A204.1 (cell line): ENCODE data around the gene HDAC7.
"Not testable (repeated sequence)": the region's sequence is repeated elsewhere in the genome, so short reads cannot be mapped to it uniquely, and the experiment has no call there.

Experiments used
- FAIRE-seq: peaks from 2 replicates; lab custom pipeline; 2012; peaks lifted over from hg19 to GRCh38; lab: Jason Lieb, UNC

HDAC7 gene

DNA sequence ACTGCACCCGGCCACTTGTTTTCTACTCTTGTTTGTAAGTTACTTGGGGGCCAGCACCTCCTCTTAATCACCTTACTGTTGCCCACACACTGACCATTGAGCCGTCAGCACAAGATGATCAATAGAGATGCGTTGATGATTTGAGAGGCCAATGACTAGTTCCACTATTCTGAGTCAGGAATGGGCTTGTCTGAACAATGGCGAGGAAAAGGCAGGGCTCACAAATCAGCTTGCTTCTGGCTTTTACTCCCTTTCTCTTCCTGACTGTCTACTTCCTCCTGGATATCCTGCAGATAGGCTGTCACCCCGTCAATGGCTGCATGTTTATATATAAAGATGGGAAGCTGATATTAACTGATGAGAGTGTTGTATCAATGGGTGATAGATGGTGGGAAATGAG is 29.1 kb upstream of the HDAC7 start:
- no peak for FAIRE-seq

DNA sequence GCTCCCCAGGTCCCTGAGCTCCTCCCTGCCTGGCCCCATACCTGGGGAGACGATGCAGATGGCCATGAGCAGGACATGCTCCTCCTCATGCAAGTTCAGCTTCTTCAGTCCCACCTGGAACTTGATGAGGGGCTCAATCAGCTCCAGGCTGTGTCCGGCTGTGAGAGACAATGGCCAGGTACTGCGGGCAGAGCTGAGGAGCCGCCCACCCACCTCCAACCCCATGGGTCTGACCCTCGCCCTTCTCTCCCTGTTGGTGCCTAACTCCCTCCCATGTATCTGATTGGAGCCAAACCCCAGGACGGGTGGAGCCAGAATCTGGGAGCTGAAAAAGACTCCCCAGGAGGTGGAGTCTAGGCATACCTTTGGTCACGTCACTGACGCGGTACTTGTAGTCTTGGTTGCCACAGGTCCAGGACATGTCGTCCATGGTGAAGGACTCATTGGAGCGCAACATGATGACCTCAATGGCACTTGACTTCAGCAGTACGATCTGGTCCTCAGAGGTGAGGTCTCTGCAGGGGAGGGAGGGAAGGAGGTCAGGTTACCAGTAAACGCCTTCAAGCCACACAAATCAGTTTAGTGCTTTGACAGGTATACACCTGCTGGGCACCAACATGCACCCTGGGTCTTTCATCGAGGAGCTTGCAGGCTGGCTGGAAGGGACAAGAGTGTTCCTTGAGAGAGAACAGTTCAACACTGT is 26.7 kb upstream of the HDAC7 start:
- no peak for FAIRE-seq

DNA sequence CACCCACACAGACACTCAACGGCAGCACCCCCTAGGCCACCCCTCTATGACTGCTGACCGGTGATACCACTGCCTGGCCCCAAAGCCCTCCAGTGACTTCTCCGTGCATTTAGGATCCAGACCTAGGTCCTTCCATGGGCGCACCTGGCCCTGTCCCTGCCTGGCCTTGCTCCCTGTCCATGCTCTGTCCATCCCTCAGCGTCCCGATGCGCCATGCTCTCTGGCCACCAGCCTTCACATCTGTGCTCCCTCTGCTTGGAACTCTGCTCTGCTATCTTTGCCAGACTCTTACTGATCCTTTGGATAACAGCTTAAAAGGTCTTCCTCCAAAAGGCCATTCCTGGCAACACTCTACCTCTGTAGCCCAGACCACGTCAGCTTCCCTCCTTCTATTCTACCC is 25.4 kb upstream of the HDAC7 start:
- FAIRE-seq: no peak

DNA sequence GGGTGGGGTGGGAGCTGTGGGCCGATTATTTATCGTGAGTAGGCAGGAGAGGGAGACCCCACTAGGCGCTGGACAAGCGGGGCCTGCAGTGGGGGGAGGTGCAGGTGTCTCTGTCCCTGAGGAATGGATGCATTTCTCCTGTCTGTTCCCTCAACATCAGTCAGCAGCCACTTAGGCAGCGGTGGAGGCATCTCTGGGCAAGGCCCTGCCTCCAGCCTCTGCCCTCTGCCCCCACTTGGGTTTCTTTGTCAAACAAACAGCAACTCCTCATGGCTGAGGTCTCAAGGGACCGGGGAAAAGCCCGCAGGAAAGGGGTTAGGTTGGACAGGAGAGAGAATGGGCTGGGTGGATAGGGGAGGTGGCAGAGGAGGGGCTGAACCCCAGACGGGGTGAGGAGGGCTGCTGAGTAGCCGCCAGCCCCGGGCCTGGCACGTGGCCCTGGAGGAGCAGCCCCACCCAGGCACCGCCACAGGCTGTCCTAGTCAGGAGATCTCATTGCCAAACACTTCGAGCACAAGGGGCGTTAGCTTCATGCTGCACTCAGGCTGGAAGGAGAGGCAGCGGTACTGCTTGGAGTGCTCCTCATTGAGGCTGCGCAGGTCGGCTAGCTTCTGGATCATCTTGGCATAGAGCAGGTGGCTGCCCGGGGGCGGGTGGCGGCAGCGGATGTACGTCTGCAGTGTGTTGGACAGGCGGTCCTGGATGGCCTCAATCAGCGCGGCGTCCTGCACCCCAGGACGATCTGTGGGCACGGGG is 24.7 kb upstream of the HDAC7 start:
- FAIRE-seq: no peak

DNA sequence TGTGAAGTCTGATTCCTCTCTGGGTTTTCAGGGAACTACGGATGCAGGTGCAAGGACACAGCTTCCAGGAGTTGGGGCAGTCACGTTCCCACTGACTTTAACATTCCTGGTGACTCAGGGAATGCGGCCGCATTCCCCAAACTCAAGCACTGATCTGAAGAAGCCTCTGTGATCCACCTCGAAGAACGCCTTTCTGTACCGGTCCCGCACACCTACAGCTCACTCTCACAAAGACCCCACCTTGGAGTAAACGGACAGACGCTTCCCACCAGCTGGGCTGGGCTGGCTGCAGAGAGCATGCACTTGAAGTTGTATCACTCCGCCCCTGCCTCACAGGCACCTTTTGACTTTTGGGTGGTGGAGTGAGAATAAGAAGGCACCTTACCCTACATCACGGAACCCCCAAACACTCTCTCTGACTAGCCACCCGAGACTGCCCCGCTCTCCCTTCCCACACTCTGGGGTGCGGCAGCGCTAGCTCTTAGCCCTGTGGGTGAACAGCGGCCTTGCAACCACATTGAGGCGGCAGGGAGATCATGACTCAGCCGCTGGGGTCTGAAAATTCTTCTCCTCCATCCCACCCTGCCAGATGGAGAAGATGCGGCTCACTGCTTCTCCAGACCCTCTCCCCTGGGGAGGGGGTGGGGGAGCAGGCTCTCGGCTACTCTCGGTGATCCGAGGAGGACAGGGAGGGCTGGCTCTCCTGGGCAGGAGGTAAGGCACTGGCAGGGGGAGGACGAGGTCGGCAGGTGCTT is 23.7 kb upstream of the HDAC7 start:
- no peak for FAIRE-seq

DNA sequence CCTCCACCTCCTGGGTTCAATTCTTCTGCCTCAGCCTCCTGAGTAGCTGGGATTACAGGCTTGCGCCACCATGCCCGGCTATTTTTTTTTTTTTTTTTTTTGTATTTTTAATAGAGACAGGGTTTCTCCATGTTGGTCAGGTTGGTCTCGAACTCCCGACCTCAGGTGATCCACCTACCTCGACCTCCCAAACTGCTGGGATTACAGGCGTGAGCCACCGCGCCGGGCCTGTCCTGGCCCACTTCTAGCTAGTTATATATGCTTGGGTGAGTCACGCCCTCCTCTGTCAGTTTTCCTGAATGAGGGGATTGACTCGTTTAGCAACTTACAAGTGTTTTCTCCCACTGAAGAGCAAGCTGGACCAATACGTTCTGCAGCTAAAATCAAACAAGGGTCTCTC is 22.8 kb upstream of the HDAC7 start:
- not testable (repeated sequence) for FAIRE-seq

DNA sequence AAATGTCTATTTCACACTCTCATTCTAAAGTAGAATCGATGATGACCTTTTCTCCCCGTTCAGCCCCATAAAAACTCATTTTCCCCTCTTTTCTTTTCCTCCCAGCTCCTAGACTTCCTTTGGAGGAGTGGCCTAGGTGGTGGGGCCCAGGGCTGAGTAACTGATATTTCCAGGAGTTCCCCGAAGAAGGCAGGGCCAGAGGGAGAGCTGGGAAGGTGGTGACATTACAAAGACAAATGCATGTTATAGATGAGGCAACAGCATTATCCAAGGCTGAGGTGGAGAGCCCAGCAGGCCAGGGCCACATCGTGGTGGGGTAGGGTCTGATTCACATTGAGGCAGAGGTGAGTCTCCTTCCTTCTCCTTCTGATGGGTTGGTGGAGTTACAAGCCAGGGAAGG is 22.2 kb upstream of the HDAC7 start:
- FAIRE-seq: no peak

DNA sequence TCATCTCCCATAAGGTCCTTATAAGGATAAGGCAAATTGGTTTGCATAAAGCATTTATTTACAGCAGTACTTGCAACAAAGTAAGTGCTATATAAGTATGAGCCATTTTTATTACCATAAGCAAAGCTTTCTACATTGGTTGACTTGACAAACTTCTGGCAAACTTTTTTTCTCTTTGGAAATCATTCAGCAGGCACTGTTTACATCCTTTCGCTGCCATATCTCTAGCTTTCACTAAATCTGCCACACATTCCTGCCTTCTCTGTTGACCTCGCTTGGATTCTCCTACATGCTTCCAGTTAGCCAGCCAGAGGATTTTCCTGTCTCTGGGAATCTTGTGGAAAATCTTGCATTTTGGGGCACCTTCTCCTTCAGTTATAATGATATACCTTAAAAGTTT is 21.8 kb upstream of the HDAC7 start:
- FAIRE-seq: no peak

DNA sequence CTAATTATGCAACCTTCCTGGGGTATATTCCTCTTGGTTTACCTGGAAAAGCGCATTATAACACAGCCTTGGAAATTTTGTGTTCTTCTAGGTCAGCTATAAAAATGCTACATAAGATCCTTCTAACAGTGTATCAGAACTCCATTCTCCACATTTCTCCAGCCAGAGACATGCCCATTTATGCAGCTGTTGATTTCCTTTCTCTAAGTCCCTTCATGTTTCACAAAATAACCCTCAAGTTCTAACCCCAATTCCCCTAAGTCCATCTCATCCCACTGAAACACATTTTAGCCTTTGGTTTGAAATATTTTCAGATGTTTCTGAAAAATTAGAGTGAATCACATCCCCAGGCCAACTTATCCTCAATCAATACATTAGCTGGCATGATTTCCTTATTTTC is 20.9 kb upstream of the HDAC7 start:
- no peak for FAIRE-seq

DNA sequence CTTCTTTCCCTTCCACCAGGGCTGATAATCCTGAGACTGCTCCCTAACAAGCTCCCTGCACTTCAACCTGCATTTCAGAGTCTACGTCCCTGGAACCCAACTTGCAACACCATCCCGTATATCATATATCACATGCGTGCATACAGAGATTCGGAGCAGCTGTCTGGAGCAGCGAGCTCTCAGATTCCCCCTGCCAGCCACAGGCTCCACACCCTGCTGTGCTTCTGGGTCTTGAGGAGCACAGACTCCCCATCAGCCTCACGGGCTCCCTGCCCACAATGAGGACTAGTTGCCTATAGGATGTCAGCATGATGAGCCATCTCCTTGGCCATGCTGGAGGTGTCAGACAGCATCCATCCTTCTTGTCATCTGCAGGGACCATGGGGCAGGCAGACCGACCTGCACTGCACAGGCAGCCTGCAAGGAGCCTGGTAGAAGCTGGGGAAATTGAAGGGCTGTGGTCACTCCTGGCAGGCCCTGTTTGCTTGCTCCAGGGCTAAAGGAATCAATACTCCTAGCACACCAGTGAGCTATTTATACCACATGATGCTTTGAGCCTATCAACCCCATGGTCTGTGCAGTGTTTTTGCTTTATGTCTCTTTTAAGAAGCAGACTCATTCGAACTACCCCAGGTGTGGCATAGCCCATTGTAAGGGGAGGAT is 19.6 kb upstream of the HDAC7 start:
- FAIRE-seq: no peak

DNA sequence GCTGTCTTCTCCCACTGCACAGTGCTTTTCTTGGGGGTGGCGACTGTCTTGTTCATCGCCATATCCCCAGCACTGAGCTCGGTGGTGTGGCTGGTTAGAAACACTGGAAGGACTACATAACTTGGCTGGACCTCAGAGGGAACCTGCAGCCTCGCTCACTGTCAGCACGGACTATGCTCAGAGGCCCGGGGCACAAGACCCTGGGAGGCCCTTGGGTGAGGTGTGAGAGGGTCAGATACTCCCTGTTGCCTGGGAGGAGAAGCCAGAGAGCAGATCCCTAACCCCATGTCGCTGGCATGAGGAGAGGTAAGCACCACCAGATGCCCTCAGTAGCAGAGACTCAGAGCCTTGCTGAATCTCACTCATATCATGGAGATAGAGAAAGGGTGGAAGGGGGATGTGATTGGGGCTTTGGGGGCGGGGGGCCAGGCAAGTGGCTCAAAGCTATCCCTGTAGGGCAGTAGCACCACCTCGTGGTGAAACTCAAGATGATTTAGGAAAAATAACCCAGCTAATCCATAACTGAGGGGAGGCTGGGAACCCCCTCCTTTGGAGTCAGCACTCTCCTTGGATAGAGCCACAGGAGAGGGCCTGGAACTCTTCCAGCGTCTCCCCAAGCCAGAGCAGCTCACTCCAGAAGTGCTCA is 18.7 kb upstream of the HDAC7 start:
- no peak for FAIRE-seq

DNA sequence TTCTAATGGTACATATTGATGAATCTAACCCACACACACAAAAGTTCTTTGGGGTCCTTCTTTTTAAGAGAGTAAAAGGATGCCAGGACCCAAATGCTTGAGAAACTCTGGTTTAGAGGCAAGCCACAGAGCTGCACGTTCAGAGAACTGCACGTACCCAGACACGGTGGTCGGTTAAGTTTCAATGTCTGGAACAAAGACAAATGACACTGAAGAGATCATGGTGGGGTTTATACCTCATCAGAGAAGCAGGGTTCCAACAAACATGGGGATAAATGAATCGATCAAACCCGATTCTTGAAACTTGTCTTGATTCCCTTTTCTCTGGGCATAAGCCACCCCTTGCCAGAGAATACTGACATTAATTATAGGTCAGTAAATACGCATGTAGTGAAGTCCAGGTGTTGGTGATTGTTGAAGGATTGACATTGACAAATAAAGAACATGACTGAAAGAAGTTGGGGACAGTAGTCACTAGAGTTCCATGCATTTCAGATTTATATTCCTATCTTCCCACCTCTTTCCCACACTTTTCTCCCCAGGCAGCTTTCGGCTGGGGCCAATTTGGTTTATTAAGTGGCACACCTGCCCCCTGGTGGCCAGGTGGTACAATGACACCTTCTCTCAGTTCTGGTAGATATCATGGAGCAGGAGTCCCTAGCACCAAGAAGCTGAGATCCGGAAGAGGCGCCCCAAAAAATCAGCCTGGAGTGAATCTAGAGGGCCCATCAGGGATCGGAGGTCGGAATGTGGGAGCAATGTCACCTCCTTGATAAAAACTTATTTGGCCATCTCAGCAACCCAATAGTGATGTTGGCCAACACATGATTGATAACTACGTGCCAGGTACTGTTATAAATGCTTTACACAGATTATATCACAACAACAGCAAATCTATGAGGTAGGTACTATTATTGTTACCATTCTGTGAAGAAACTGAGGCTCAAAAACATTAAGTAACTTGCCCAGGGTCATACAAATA is 17.8 kb upstream of the HDAC7 start:
- no peak for FAIRE-seq

DNA sequence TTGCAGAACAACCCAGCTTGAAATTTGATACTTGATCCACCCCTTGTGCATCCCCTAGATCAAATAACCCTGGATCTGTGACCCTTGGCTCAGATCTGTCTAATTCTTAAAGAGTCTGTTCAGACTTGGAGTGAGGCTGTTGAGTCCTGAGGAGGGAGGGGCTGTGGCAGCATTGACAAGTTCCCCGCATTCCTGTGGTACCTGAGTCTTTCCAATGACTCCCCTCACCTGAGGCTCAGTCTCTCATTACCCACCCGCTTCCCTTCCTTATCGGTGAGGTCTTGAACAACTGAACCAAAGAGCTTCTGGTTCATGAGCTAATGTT is 16.1 kb upstream of the HDAC7 start:
- FAIRE-seq: no peak

DNA sequence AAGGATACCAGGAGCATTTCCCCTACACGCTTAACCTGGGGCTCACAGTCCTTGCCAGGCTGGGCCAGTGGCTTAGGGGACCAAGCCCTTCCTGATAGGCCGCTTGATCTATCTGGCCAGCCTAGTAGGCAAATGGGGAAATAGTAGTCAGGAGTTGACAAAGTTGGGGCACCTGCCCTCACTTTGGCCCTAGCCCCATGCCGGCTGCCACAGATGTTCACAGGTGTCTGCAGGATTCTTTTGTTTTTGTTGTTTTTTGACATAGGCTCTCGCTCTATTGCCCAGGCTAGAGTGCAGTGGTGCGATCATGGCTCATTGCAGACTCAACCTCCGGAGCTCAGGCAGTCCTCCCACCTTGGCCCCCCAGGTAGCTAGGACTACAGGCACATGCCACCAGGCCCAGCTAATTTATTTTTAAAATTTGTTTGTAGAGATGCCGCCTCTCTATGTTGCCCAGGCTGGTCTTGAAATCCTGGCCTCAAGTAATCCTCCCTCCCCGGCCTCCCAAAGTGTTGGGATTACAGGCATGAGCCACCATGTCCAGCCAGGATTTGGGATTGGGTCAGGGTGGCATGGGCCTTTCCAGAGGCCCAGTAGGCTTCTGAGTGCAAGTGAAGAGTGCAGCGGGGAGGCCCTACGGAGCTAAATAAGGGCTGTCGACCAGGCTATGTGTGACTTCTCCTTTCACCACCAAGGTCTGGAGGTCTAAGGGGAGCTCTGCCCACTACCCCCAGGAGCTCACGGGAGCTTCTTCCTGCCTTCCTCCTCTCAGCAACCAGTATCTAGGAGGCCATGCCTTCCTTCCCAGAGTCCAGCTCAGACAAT is 15.5 kb upstream of the HDAC7 start:
- no peak for FAIRE-seq

DNA sequence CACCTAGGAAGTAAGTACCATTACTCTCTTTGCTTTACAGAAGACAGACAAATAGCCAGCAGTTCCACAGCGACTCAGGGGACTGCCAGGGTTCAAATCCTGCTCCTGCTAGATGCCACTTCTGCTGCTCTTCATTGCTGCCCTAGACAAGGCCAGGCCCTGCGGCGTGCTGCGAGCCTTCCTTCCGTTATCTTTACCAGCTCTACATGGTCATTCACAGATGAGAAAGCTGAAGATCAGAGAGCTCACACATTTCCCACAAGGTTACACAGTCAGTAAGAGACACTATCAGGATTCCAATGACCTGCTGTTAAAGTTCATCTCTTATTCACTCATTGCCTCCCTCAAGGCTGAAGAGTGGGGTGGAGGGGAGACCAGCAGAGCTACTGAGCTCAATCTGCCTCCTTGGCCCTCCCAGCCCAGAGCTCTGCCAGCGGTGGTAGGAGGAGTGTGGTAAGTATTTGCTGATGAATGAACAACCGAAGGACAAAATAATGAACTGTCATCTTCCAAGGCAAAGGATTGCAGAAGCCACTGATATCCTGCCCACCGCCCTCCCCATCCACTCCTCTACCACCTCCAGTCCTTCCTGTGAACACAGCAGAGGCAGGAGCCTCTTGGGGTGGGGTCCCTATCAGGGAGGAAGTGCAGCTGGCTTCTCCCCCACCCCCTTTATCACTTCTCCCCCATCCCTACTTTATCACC is 14.6 kb upstream of the HDAC7 start:
- no peak for FAIRE-seq

DNA sequence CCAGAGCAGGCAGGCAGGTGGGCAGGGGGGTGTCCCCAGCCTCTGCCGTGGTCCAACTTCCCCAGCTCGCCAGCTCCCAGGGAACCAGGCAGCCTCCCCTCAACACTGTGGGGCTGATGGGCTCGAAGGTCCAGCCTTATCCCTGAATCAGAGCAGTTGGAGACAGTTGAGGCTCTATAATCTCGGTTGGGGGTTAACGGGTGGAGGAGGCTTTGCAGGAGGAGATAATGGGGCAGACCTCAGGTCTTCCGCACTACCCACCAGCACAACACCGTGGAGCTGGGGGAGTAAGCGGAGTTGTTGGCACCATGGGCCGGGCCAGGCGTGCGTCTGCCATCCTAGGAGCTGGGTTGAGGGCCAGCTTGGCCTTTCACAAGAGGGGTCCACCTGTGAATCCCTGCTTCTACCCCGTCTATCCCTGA is 13.9 kb upstream of the HDAC7 start:
- no peak for FAIRE-seq

DNA sequence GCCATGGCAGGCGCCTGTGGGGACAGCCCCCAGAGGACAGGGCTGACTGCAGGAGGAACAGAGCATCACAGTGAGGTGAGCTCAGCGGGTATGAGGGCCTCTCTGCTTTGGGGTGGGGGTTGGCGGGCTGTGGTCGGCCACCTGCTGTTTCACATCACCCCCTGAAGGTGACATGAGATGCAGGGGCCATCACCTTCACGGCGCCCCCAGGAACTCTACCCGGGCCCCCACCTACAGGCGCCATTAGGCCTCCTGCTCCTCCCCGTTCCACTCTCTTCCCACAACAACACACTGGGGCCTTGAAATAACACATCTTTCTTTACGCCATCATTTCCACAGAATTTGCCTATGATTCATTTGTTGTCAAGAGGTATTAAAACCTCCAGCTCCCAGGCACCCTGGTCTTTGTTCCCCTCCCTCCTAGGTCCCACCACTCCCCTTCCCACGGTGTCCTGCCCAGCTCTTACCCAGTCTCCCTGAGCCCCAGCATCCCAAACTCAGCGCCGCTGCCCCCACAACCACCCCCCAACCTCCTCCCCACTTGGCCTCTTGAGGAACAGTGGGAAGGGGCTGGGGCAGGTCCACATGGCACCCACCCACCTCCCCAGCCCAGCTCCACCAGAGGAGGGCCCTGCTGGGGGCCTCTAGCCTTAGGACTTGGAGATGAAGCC is 12.7 kb upstream of the HDAC7 start:
- FAIRE-seq: no peak

DNA sequence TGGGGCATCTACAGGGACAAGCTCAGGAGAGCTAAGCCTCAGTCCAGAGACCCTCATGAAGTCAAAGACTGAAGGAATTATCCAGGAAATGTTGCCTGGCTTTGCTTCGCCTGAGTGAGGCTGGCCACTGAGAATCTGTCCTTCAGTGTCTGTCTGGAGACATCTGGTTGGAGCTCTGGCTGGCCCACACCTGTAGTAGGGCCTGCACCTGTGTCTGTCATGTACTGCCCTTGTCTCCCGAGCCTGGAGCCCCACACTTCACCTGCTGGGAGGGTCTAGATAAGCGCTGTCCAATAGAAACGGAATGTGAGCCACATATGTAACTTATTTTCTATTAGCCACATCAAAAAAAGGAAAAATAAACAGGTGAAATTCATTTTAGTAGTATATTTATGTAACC is 9.9 kb upstream of the HDAC7 start:
- FAIRE-seq: no peak

DNA sequence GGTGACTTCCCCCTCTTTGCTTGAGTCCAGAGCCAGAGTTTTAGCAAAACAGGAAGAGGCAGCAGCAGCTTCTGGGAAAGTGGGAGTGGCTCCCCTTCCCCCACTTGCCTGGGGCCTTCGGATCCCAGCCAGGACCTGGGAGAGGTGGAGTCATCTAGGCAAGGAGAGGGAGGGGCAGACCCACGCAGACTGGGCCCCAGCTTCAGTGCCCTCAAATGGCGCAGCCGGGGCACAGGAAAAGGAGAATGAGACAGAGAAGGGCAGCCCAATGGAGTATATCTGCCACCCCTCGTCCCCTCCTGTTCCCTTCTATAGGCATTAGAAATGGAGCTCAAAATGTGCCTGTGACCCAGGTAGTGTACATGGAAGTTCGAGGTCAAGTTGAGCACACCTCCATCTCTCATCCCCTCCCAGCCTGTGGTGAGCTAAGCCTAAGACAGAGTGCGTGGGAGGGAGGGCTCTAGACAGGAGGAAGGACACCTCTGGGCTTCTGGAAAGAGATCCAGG is 9.3 kb upstream of the HDAC7 start:
- no peak for FAIRE-seq
